GM12878 (cell line): ENCODE results near the gene INTS6L. TPM values are rescaled to one million over a fixed set of nuclear protein-coding genes. Genes with fewer than 3 reads are reported as not detected.

Source experiments
- ATAC-seq: fragments of 200-7000 bp; cut with Tn5 transposase; 3 replicates; pipeline ENCODE4 v1.9.1; 2020; ENCODE audit warnings: mild to moderate bottlenecking, moderate library complexity
- BruUV-seq: library from RNA; stranded (reverse); fragments of 400-500 nt; replicated peaks from 2 replicates; lab custom pipeline; 2021; lab: Mats Ljungman, UMichigan
- CTCF ChIA-PET: fragments of 300-600 bp; sonication (Branson Sonifier 250); formaldehyde crosslinking; extraction: SDS; loops from one replicate; lab custom pipeline; 2021; ENCODE audit warnings: inconsistent platforms; lab: Yijun Ruan, JAX
- POLR2A ChIA-PET: fragments of 350-600 bp; formaldehyde crosslinking; extraction: SDS; loops from one replicate; lab custom pipeline; 2021; ENCODE audit warnings: inconsistent platforms; lab: Charles Lee
- RAD21 ChIA-PET: fragments of 300-600 bp; sonication (Branson Sonifier 250); formaldehyde crosslinking; loops from one replicate; lab custom pipeline; 2023; ENCODE audit warnings: antibody characterized with exemption; ENCODE audit not compliant: unreplicated experiment; lab: Charles Lee
- SMC1A ChIA-PET: fragments of 300-600 bp; sonication (Branson Sonifier 250); formaldehyde crosslinking; loops from one replicate; lab custom pipeline; 2023; ENCODE audit not compliant: unreplicated experiment, uncharacterized antibody; lab: Charles Lee
- DNase-seq: peaks from one replicate; pipeline ENCODE4 v3.0.0-alpha.2; 2011; ENCODE audit warnings: low read depth, low spot score
- FAIRE-seq: peaks from 3 replicates; lab custom pipeline; 2011; peaks lifted over from hg19 to GRCh38; lab: Jason Lieb, UNC
- H2AFZ ChIP-seq: 2 replicates; pipeline ENCODE4 v1.6.0; 2011; ENCODE audit warnings: low read depth, low read length, control low read depth; ENCODE audit not compliant: control insufficient read depth
- H3K27ac ChIP-seq: 2 replicates; pipeline ENCODE4 v1.5.1; 2011; ENCODE audit warnings: control low read depth; ENCODE audit not compliant: control insufficient read depth, insufficient read depth
- H3K27me3 ChIP-seq, 2 experiments: replicated peaks in 1 of 2; 2 replicates each; pipeline versions ENCODE4 v1.6.0 to v1.6.1; 2011; ENCODE audit warnings: low read length in 1 of 2; ENCODE audit not compliant: control insufficient read depth in 2 of 2, insufficient read depth in 2 of 2
- H3K36me3 ChIP-seq, 2 experiments: 2 replicates each; pipeline ENCODE4 v1.5.1; 2011; ENCODE audit warnings: low read length in 1 of 2; ENCODE audit not compliant: control insufficient read depth in 2 of 2, insufficient read depth in 2 of 2
- H3K4me1 ChIP-seq: 2 replicates; pipeline ENCODE4 v1.6.1; 2011; ENCODE audit warnings: mild to moderate bottlenecking, low read length, moderate library complexity, mixed read lengths; ENCODE audit not compliant: control insufficient read depth, insufficient read depth
- H3K4me2 ChIP-seq: 2 replicates; pipeline ENCODE4 v1.6.0; 2011; ENCODE audit warnings: control low read depth; ENCODE audit not compliant: control insufficient read depth, insufficient read depth
- H3K4me3 ChIP-seq: fragments of 200-600 bp; sonication (generic); 2 replicates; pipeline ENCODE4 v1.5.1; 2016
- H3K79me2 ChIP-seq: 2 replicates; pipeline ENCODE4 v1.6.0; 2011; ENCODE audit warnings: low read length; ENCODE audit not compliant: control insufficient read depth, insufficient read depth
- H3K9ac ChIP-seq: 2 replicates; pipeline ENCODE4 v1.8.0; 2011; ENCODE audit warnings: low read length, control low read depth, mixed read lengths; ENCODE audit not compliant: control insufficient read depth, insufficient read depth
- H3K9me3 ChIP-seq: replicated peaks from 3 replicates; pipeline ENCODE4 v1.5.1; 2011; ENCODE audit warnings: mild to moderate bottlenecking, low read length; ENCODE audit not compliant: control insufficient read depth, insufficient read depth
- H4K20me1 ChIP-seq: 2 replicates; pipeline ENCODE4 v1.6.0; 2011; ENCODE audit not compliant: control insufficient read depth, insufficient read depth
- CREB1 ChIP-seq: IDR thresholded peaks from 2 replicates; pipeline ENCODE4 v1.6.1; 2012; ENCODE audit warnings: low read depth, mild to moderate bottlenecking, inconsistent platforms
- CTCF ChIP-seq, 3 experiments: IDR thresholded peaks in 2 of 3; conservative IDR thresholded peaks in 1 of 3; 2 replicates each; pipeline ENCODE4 v1.5.1; 2011; ENCODE audit warnings: low read depth in 3 of 3, low read length in 3 of 3, mild to moderate bottlenecking in 3 of 3, control low read depth in 2 of 3, moderate library complexity in 2 of 3, inconsistent platforms in 1 of 3, mixed read lengths in 1 of 3; ENCODE audit not compliant: control insufficient read depth in 2 of 3, insufficient read depth in 1 of 3; ENCODE audit errors: extremely low read depth in 1 of 3
- NFYB ChIP-seq: IDR thresholded peaks from 2 replicates; pipeline ENCODE4 v1.6.1; 2011; ENCODE audit warnings: low read depth, mild to moderate bottlenecking, low read length, improper control_type of control experiment, moderate library complexity; ENCODE audit not compliant: insufficient read depth
- PRDM15 ChIP-seq: fragments of 450-650 bp; formaldehyde crosslinking; IDR thresholded peaks from 2 replicates; pipeline ENCODE4 v1.4.0; 2020; ENCODE audit warnings: mild to moderate bottlenecking, moderate library complexity
- STAT3 ChIP-seq: IDR thresholded peaks from 2 replicates; pipeline ENCODE4 v1.6.1; 2011; ENCODE audit warnings: low read depth, low read length, improper control_type of control experiment
- ZNF622 ChIP-seq: fragments of 450-650 bp; IDR thresholded peaks from 2 replicates; pipeline ENCODE4 v1.6.1; 2017; ENCODE audit warnings: mild to moderate bottlenecking, inconsistent platforms
- WGBS: methylation state at CpG from one replicate; pipeline ENCODE4 v1.1.6; 2016; ENCODE audit warnings: low lambda C conversion rate; ENCODE audit not compliant: insufficient replicate concordance, insufficient coverage; ENCODE audit errors: missing lambda C conversion rate; 5-methylcytosine and 5-hydroxymethylcytosine counted together
- in situ Hi-C: fragments of 300-500 bp; cut with MboI; formaldehyde crosslinking; loops from 9 replicates; pipeline ENCODE4 v1.14.3; 2018; ENCODE audit warnings: mixed read lengths
- intact Hi-C: fragments of 100-400 bp; cut with micrococcal nuclease; formaldehyde crosslinking; loops from one replicate; pipeline ENCODE4 v1.14.2; 2022; ENCODE audit not compliant: unreplicated experiment
- polyA plus RNA-seq, 11 experiments: library from polyadenylated mRNA; depleted of rRNA in 4 of 11; unstranded in 6 of 11; stranded (reverse) in 5 of 11; fragments of >200 nt; fragmentation: Nextera tagmentation in 4 of 11; fragmentation: Illumina TruSeq in 1 of 11; extraction: Ambion mirVana in 4 of 11; extraction: Trizol in 1 of 11; gene quantifications; 1 replicate in 1 of 11; 2 replicates in 10 of 11; pipeline versions ENCODE4 v1.2.1 to v1.2.3, GENCODE V29; 2011 to 2016; ENCODE audit warnings: inconsistent platforms in 2 of 11, missing spikeins in 2 of 11, low read depth in 1 of 11
- total RNA-seq, 4 experiments: library from RNA; depleted of rRNA in 3 of 4; stranded (reverse); fragments of >200 nt in 3 of 4; fragmentation: Illumina TruSeq in 1 of 4; extraction: Trizol in 1 of 4; gene quantifications; 2 replicates each; pipeline versions ENCODE4 v1.2.1 to v1.2.3, GENCODE V29; 2013 to 2021

Gene INTS6L
- total and polyA plus RNA-seq, 10 of the 15 experiments (the other 5 are each of a cell fraction or from before 2014, with no cell fraction given): 4.9 to 84.9 (median 15.3) TPM

- TF ChIP-seq PRDM15 (CRISPR knock-in tag) (no peak), STAT3 (no peak), NFYB (no peak), CREB1 (no peak)
- TF ChIP-seq, all 136 proteins: peak for 0
Measured at GRCh38 chrX:135513130-135513515, 7.3 kb upstream of the INTS6L start (continued).

- no peak overlapping the region for H3K4me2 ChIP-seq
- H3K9ac ChIP-seq: no peak overlapping the region
- no peaks in the 10 kb centered on the region for H4K20me1 ChIP-seq
- CTCF ChIA-PET: interaction anchor here (1.3 kb wide), 2 partner anchors 13 to 28 kb away, joined by 3 to 4 read pairs; no protein-coding TSS in a partner anchor
- RAD21 ChIA-PET: interaction anchor here (0.8 kb wide), 1 partner anchor 37 kb away, joined by 4 read pairs; no protein-coding TSS in a partner anchor
- no peaks in the 10 kb centered on the region for H3K27me3 ChIP-seq
- ATAC-seq: no peak
- peaks cover 2% of the 10 kb centered on the region; the same call in 1 of the 2 replicates for H3K79me2 ChIP-seq
- H3K4me3 ChIP-seq: no peak overlapping the region
- H2AFZ ChIP-seq: no peak overlapping the region
- H3K4me1 ChIP-seq: peaks cover 7% of the 10 kb centered on the region
- H3K9me3 ChIP-seq: no peaks in the 10 kb centered on the region
- no peak for TF ChIP-seq ZNF622
- TF ChIP-seq CTCF (IDR thresholded peaks at IDR 0.05 in 2 of 3, conservative IDR thresholded peaks at IDR 0.05 in 1 of 3; ENCODE audit: control insufficient read depth in 2 of 3, extremely low read depth in 1 of 3, insufficient read depth in 1 of 3, low read depth in 3 of 3, low read length in 3 of 3): 0 out of 6 replicates have a peak, but pooled peaks of 1 of the 3 experiments have one; percentile 8
- SMC1A ChIA-PET: interaction anchor here (0.7 to 1.8 kb wide), 3 partner anchors 19 to 469 kb away, joined by 3 to 4 read pairs (median 4); no protein-coding TSS in a partner anchor
- WGBS: 0% methylated on average over 1 of the region's 1 CpG
- intact Hi-C loops: no loop called here
- H3K27ac ChIP-seq: no peak overlapping the region
- POLR2A ChIA-PET: interaction anchor here (0.7 kb wide), 1 partner anchor 44 kb away, joined by 3 read pairs; no protein-coding TSS in a partner anchor
- in situ Hi-C loops: no loop called here
- no peak for DNase-seq
- no peaks in the 10 kb centered on the region for H3K36me3 ChIP-seq
- BruUV-seq: no TSS peak
- no peak for FAIRE-seq
Measured at GRCh38 chrX:135516376-135516775, 4.1 kb upstream of the INTS6L start.
